Neural cell (in vitro differentiated cells): ENCODE data around the gene RHBDF2. TPM values are rescaled to one million over a fixed set of nuclear protein-coding genes. Genes with fewer than 3 reads are reported as not detected.
A peak's percentile ranks its signal among the peaks of the same experiment; 100 is the strongest.

Experiments used
- H2AFZ ChIP-seq: fragments of 200-600, 300-800 bp; sonication (generic), shearing (Covaris generic); 2 replicates; pipeline ENCODE4 v1.6.0; 2014; ENCODE audit warnings: low read depth, mild to moderate bottlenecking, antibody characterized with exemption, low read length, moderate library complexity
- H3F3A ChIP-seq: fragments of 200-600 bp; shearing (Covaris generic); 2 replicates; pipeline ENCODE4 v1.6.1; 2016; ENCODE audit warnings: mild to moderate bottlenecking, moderate library complexity, mixed read lengths, antibody characterized with exemption, low read length; ENCODE audit not compliant: insufficient read depth, poor library complexity, severe bottlenecking
- H3K27ac ChIP-seq: fragments of 200-600, 300-800 bp; sonication (generic), shearing (Covaris generic); 2 replicates; pipeline ENCODE4 v1.5.1; 2014; ENCODE audit warnings: mild to moderate bottlenecking, low read length, moderate library complexity
- H3K27me3 ChIP-seq: fragments of 300-800, 200-600 bp; sonication (generic), shearing (Covaris generic); 2 replicates; pipeline ENCODE4 v1.6.0; 2014; ENCODE audit warnings: mild to moderate bottlenecking, low read depth, low read length, moderate library complexity; ENCODE audit not compliant: insufficient read depth
- H3K36me3 ChIP-seq: fragments of 300-800, 200-600 bp; sonication (generic), shearing (Covaris generic); 2 replicates; pipeline ENCODE4 v1.5.1; 2014; ENCODE audit warnings: mild to moderate bottlenecking, antibody characterized with exemption, low read length, moderate library complexity; ENCODE audit not compliant: insufficient read depth
- H3K4me2 ChIP-seq: fragments of 300-800, 200-600 bp; sonication (generic), shearing (Covaris generic); 2 replicates; pipeline ENCODE4 v1.6.0; 2014; ENCODE audit warnings: mild to moderate bottlenecking, low read length
- H3K4me3 ChIP-seq: fragments of 300-800, 200-600 bp; sonication (generic), shearing (Covaris generic); 2 replicates; pipeline ENCODE4 v1.5.1; 2014; ENCODE audit warnings: mild to moderate bottlenecking, low read length, moderate library complexity
- H3K79me2 ChIP-seq: fragments of 200-600 bp; shearing (Covaris generic); replicated peaks from 2 replicates; pipeline ENCODE4 v1.6.0; 2014; ENCODE audit warnings: mild to moderate bottlenecking, low read length, moderate library complexity; ENCODE audit not compliant: insufficient read depth
- H3K9ac ChIP-seq: fragments of 300-800, 200-600 bp; sonication (generic), shearing (Covaris generic); 2 replicates; pipeline ENCODE4 v1.6.1; 2016; ENCODE audit warnings: mild to moderate bottlenecking, low read length, mixed read lengths
- H3K9me2 ChIP-seq: fragments of 200-600 bp; shearing (Covaris generic); 2 replicates; pipeline ENCODE4 v1.6.1; 2016; ENCODE audit warnings: mild to moderate bottlenecking, low read length, mixed read lengths; ENCODE audit not compliant: insufficient read depth
- H3K9me3 ChIP-seq: fragments of 200-600, 300-800 bp; sonication (generic), shearing (Covaris generic); 2 replicates; pipeline ENCODE4 v1.6.1; 2016; ENCODE audit warnings: mild to moderate bottlenecking, mixed run types, low read length, moderate library complexity, mixed read lengths
- H4K20me1 ChIP-seq: fragments of 200-600 bp; shearing (Covaris generic); 2 replicates; pipeline ENCODE4 v1.6.1; 2016; ENCODE audit warnings: mild to moderate bottlenecking, mixed run types; ENCODE audit not compliant: insufficient read depth
- CTCF ChIP-seq: fragments of 450-650 bp; IDR thresholded peaks from 2 replicates; pipeline ENCODE4 v1.5.1; 2014; ENCODE audit warnings: antibody characterized with exemption, mild to moderate bottlenecking, moderate library complexity; ENCODE audit not compliant: poor library complexity, severe bottlenecking
- EP300 ChIP-seq: fragments of 450-650 bp; conservative IDR thresholded peaks from 2 replicates; pipeline ENCODE4 v1.6.1; 2014; ENCODE audit warnings: antibody characterized with exemption, mild to moderate bottlenecking, moderate library complexity; ENCODE audit not compliant: poor library complexity, severe bottlenecking
- EZH2 ChIP-seq: fragments of 200-600, 300-800 bp; shearing (Covaris generic), sonication (generic); IDR thresholded peaks from 2 replicates; pipeline ENCODE4 v1.6.1; 2014; ENCODE audit warnings: antibody characterized with exemption, low read length, borderline replicate concordance, mild to moderate bottlenecking; ENCODE audit not compliant: insufficient read depth, poor library complexity, severe bottlenecking
- MXI1 ChIP-seq: fragments of 450-650 bp; conservative IDR thresholded peaks from 2 replicates; pipeline ENCODE4 v1.6.1; 2014; ENCODE audit warnings: antibody characterized with exemption, mild to moderate bottlenecking; ENCODE audit not compliant: poor library complexity, severe bottlenecking
- POLR2AphosphoS5 ChIP-seq: IDR thresholded peaks from 2 replicates; pipeline ENCODE4 v1.6.1; 2012
- RAD21 ChIP-seq: fragments of 450-650 bp; conservative IDR thresholded peaks from 2 replicates; pipeline ENCODE4 v1.6.1; 2014; ENCODE audit warnings: antibody characterized with exemption, mild to moderate bottlenecking, moderate library complexity
- REST ChIP-seq: IDR thresholded peaks from 2 replicates; pipeline ENCODE4 v1.6.1; 2012; ENCODE audit warnings: borderline replicate concordance
- SMC3 ChIP-seq: fragments of 450-650 bp; conservative IDR thresholded peaks from 2 replicates; pipeline ENCODE4 v1.6.1; 2014; ENCODE audit warnings: antibody characterized with exemption, mild to moderate bottlenecking, moderate library complexity; ENCODE audit not compliant: poor library complexity
- TAF1 ChIP-seq: IDR thresholded peaks from 2 replicates; pipeline ENCODE4 v1.6.1; 2012; ENCODE audit warnings: low read depth
- polyA plus RNA-seq: library from polyadenylated mRNA; depleted of rRNA; stranded (reverse); fragments of >200 nt; gene quantifications from 2 replicates; pipeline ENCODE4 v1.2.3, GENCODE V29; 2014

Gene RHBDF2
- polyA plus RNA-seq, 1 donor from 2014 or later, result not detected

DNA sequence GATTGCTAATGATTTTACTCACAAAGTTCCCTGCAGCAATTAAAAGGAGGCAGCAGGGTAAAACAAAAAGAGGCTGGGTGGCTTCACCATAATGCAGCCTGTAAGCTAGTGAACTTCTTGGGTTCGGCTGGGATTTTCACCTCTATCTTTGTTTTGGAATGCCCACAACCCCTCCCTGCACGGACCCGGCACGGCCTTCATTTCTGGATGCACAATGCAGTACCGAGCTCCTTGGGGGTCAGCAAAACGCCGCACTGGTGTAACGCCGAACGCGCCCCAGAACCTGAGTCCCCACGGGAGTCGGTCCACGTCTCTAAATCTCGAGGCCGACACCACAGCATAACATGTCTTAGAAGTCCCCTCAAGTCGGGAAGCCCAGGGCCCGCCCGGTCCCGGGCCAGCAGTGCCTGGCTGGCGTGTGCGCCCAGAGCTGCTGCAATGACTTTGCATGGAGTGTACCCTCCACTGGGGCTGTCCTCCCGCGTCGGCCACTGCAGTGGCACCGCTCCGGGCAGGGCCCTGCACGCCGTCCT, 49.0 kb downstream of the RHBDF2 start:
- H3K4me2 ChIP-seq, result peak overlapping the region; percentile 93
- peaks cover 6% of the 10 kb centered on the region for H4K20me1 ChIP-seq
- H3K4me3 ChIP-seq, result peak overlapping the region; percentile 90
- H3K9ac ChIP-seq, result peak overlapping the region; percentile 91
- TF ChIP-seq EP300 (no peak), CTCF (no peak), TAF1 (no peak), EZH2 (no peak), RAD21 (no peak), SMC3 (no peak), POLR2AphosphoS5 (no peak), MXI1 (no peak), REST (no peak)
- H3K27ac ChIP-seq, result peak overlapping the region; percentile 80
- no peaks in the 10 kb centered on the region for H3K9me3 ChIP-seq
- no peaks in the 10 kb centered on the region for H3K9me2 ChIP-seq
- H3K79me2 ChIP-seq, result peaks cover 52% of the 10 kb centered on the region
- H3K27me3 ChIP-seq, result no peaks in the 10 kb centered on the region
- no peak overlapping the region for H2AFZ ChIP-seq
- H3K36me3 ChIP-seq, result no peaks in the 10 kb centered on the region
- H3F3A ChIP-seq, result no peaks in the 10 kb centered on the region

DNA sequence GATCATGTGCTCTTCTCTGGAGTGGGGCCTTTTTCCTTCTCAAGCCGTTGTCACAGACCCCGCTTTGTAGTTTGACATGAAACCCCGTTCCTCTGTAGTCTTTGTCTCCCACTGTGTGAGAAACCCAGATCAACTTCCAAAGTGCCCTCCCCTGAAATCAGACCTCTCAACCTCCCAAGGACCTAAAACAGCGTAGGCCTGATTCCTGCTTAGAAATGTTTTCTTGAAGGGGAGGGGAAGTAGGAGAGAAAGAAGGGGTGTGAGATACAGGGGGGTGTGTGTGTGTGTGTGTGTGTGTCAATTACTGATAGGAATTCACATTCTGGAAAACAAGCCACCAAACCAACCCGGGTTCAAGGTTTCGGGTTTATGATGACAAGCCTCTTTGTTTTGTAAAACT, 49.7 kb downstream of the RHBDF2 start:
- Histone ChIP-seq H3K27ac (peak overlapping the region; percentile 80), H3K36me3 (no peaks in the 10 kb centered on the region), H3K4me2 (peak overlapping the region; percentile 93), H3K9me3 (no peaks in the 10 kb centered on the region), H3K27me3 (no peaks in the 10 kb centered on the region), H2AFZ (peak overlapping the region; percentile 3), H3K9me2 (no peaks in the 10 kb centered on the region), H3K4me3 (peak overlapping the region; percentile 90), H4K20me1 (peaks cover 6% of the 10 kb centered on the region), H3K9ac (peak overlapping the region; percentile 91), H3F3A (no peaks in the 10 kb centered on the region), H3K79me2 (peaks cover 58% of the 10 kb centered on the region)
- TF ChIP-seq CTCF (no peak), POLR2AphosphoS5 (peak; percentile 5), TAF1 (no peak), MXI1 (no peak), RAD21 (no peak), REST (peak; percentile 20)
